Hepatocyte (in vitro differentiated cells): ENCODE results near the gene MTX1.

ENCODE experiments used
- CTCF ChIP-seq: fragments of 200-600 bp; sonication (generic); IDR thresholded peaks from 2 replicates; pipeline ENCODE4 v1.5.1; 2016; ENCODE audit warnings: antibody characterized with exemption, mild to moderate bottlenecking; ENCODE audit not compliant: poor library complexity
- EZH2phosphoT487 ChIP-seq: fragments of 200-600 bp; sonication (generic); IDR thresholded peaks from one replicate; pipeline ENCODE4 v1.6.1; 2018; ENCODE audit warnings: antibody characterized with exemption, mild to moderate bottlenecking, low read depth, moderate library complexity; ENCODE audit not compliant: unreplicated experiment, severe bottlenecking

DNA sequence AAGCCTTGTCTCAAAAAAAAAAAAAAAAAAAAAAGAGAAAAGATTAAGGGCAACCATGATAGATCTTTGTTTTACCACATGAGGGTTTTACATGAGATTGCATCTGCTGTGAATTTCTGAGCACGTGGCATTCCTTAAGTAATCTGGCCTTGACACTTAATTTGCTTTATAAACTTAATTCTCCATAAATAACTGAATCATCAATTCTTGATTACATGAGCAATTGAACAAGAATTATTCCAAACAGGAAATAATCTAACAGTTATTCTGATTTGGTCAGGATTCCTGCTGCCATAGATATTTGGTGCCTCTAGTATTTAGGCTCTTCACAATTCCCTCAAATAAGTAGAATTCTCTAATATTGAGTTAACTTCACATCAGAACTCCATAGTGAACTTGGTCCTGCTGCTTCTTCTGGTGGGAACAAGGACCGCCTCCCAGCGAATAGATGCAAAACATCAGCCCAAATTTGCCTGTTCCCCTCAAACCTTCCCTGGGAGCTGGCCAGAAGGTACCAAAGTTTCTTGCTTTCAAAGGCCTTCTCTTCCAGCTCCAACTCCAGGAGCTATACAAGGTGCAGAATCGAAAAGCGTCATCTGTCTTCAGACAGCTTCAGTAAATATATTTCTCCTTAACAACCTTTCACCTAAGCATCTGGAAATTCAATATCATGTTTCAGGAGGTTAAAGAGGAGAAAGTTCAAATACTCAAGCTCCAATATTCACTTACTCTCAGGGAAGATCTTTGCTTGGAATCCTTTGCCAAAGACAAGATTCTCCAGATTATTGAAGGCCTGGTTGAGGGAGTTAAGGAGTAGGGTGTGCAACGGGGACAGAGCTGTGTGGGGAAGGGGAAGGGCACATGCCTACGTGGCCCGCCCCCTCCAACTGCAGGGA, 36.4 kb upstream of the MTX1 start:
- TF ChIP-seq CTCF (no peak), EZH2phosphoT487 (no peak)
